Erythroblast (primary cell): Measurements from ENCODE around the gene MCF2L.

Experiments used
- GATA1 ChIP-seq: IDR thresholded peaks from 2 replicates; pipeline ENCODE4 v1.6.1; 2011; ENCODE audit warnings: low read depth, mild to moderate bottlenecking, control low read depth, low read length, moderate library complexity
- POLR2A ChIP-seq: IDR thresholded peaks from 2 replicates; pipeline ENCODE4 v1.6.1; 2011; ENCODE audit warnings: mild to moderate bottlenecking, low read length

- TF ChIP-seq POLR2A (no peak), GATA1 (no peak)
These were observed 106.7 kb downstream of the MCF2L start for GRCh38 chr13:113075711-113076110.
